ENCODE data around the gene HAL.

Gene HAL

GRCh38 chr12:95996034-95996658 is at the start of gene HAL:
TSS of gene HAL (minus strand) at chr12:95996344. CDS start at chr12:95995910, 434 bp downstream.
- no peak for DNase-seq

DNA sequence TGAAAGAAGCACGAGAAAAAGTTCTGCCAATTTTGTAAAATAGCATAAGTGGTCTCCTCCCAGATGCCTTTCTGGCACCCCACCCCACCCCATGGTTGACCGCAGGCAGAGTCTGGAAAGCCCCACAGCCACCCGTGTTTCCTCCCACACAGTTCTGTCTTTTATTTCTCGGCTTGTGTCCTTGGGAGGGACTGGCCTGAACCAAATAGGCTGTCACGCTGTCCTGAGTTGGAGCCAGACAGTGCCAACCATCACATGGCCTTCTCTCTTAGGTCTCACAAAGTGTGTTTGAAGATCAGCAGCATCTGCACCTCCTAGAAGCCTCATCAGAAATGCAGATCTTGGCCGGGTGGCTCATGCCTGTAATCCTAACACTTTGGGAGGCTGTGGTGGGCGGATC is 49.4 kb upstream of the HAL start:
- DNase-seq = no peak

DNA sequence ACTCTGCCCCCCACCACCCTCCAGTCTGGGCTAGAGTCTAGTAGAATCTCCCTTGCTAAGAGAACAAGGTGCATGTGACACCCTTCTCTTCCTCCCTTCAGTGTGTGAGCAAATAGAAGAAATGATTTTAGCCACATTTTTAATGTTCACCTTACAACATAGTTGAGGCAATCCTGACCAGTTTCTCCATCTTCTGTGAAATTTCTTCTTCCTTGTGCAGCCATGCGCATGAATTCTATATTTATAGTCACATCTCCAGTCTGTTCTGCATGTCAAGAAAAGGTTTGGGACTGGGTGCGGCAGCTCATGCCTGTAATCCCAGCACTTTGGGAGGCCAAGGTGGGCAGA is 48.8 kb upstream of the HAL start:
- DNase-seq = no peak

DNA sequence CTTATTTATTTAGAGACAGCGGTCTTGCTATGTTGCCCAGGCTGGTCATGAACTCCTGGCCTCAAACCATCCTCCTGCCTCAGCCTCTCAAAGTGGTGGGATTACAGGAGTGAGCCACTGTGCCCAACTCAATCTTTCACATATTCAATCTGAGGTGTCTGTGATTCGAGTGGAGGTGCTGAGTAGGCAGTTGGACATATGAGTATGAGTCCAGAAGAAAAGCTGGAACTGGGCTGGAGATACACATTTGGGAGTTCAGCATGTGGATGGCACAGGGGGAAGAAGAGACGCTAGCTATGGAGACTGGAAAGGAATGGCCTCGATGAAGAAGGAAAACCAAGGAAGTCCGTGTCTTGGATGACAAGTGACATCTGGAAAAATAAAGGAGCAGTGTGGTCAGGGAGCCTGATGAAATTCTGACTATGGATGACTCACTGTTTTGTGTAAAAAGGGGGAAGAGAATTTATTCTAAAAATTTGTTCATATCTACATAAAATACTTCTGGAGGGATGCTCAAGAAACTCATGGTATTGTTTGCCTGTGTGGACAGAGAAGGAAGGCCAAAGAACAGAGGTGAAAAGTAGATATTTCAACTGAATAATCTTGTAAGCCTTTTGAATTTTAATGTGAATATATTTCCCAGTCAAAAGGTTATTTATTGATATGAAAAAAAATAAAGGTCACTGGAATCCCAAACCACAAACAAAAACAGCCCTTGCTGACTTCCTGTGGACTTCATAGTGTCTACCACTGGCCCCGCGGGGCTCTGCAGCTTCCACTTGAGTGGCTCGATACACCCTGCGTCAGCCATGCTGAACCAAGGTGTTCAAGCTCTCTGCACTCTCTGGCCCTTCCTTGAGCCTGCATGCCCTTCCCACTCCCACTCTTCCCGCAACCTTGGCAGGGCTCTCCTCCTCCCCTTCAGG is 48.1 kb upstream of the HAL start:
- no peak for DNase-seq

DNA sequence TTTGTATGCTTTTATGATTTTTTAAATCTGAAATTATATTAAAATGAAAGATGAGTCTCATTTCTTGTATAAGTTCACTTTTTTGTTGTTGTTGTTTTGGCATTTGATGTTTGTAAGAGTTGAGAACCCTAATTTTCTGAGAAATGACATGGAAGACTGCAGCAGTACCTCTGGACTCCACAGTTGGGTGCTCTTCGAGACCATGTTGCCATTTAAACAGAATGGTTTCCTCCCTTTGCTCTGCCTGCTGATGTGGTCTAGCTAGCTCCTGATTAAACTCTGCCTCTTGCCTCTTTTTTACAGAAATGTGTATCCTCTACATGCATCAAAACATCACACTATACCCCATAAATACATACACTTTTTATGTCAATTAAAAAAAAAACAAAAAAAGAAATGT is 45.0 kb upstream of the HAL start:
- DNase-seq = no peak

- DNase-seq = no peak
These were observed 44.4 kb upstream of the HAL start for GRCh38 chr12:96040305-96041133.

- no peak for DNase-seq
These were observed 43.4 kb upstream of the HAL start for GRCh38 chr12:96039516-96039915.

DNA sequence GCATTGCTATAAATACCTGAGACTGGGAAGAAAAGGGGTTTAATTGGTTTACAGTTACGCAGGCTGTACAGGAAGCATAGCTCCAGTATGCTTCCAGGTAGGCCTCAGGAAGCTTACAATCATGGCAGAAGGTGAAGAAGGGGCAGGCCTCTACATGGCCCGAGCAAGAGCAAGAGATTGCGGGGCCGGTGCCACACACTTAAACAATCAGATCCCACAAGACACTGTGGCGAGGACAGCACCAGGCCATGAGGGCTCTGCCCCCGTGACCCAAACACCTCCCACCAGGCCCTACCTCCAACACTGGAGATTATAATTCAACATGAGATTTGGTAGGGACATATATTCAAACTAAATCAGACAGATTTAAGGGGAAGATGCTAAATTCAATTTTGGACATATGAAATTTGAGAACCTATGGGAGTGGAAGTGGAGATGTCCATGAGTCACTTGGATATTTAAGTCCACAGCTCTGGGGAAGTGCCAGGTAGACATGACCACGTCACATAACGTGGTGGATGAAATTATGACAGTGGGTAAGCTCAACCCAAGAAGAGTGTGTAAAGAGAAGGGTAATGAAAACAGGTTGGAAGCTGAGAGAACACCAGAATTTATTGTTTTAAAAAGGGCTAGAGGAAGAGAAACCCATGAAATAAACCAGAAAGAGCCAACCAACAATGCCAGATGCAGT is 40.8 kb upstream of the HAL start:
- DNase-seq = no peak

GRCh38 chr12:96035283-96036236 is 39.4 kb upstream of the HAL start, which contains the start of gene LTA4H:
TSS of gene LTA4H (minus strand) at chr12:96035587. CDS start at chr12:96035519, 68 bp downstream.
- DNase-seq = peak; percentile 83 to 93 (median 91)

DNA sequence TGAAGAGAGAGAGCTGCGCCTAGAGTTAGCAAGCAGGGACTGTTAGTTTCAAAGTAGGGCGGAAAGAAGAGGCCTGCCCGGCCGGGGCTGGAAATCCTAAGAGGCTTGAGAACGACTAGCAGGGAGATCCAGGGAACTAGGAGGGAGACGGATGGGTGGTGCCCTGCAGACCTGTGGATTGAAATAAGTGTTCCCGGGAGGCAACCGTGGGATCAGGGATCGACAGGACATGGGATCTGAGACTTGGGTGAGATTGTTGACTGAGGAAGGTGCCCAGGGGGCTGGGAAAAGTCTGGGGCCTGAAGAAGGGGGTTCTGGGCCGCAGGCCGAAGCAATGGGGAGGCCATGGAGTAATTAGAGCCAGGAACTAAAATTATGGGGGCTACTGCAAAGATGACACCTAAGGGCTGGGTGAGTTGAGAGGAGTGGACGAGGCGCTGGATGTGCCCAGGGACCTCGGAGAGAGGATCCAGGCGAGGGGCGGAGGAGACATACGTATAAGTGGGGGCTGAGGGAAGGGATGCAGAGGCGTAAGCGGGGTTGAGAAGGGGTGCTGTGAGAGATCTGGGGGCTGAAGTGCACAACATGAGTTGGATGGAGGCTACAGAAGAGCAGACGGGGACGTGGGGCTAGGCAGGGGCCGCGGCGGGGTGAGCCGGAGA is 38.6 kb upstream of the HAL start:
- DNase-seq = no peak

- DNase-seq = no peak
These were observed 37.6 kb upstream of the HAL start for GRCh38 chr12:96033549-96034389.

DNA sequence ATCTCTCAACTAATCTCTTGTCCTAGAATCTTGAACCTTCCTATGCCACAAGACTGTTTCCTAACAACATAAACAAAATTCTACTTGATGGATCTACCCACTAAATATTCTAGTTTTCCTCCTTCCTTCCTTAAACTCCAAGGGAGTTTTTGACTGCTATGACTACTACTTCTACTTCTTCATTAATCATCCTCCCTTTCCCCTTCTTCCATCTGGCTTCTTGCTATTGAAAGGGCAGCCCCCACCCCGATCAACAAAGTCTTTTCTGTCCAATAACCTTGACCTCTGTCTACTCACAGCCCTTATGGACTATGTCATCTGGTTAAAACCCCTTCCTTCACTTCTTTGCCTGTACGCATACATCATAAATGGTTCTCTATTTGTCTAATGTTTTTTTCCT is 33.7 kb upstream of the HAL start:
- no peak for DNase-seq

- DNase-seq = no peak
These were observed 32.4 kb upstream of the HAL start for GRCh38 chr12:96028538-96028937.

- DNase-seq = no peak
These were observed 30.2 kb upstream of the HAL start for GRCh38 chr12:96026331-96026730.

- DNase-seq = no peak
These were observed 29.4 kb upstream of the HAL start for GRCh38 chr12:96025518-96025917.

DNA sequence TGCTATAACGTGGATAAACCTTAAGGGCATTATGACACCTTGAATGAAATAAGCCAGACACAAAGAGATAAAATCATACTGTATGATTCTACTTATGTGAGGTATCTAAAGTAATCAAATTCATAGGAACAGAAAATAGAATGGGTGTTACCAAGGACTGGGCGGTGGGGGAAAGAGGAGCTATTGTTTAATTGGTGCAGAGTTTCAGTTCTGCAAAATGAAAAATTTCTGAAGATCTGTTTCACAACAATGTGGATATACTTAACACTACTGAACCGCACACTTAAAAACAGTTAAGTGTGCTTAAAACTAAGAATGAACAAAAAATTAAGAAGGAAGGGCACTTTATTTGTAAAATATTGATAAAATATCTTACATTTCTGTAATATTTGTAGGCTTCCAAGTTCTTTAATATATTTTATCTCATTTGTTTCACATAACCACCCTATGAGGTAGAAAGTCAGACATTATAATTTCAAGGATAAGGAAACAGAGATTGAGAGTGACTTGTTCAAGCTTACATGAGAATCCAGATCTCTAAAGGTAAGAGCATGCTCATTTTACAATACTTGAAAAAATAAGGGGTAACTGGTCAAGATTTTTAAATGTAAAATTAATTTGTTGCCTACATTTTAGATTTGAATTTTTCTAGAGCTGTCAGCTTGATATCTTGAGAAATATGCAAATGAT is 24.3 kb upstream of the HAL start:
- DNase-seq = no peak

DNA sequence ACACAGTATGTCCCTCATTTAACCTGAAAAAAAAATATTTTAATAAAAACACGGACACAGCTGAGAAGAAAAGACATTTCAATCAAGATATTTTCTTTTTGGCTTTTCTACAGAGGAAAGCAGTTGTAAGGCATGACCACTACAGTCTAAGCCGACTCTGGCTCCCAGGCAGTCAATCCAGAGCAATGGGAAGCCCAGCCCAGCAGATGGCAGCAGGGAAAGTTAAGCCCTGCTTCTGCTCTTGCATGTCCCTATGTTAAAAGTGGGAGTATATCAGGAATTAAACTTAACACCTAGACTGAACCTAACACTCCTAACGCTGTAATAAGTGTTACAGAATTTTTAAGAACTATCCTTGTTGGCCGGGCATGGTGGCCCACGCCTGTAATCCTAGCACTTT is 19.5 kb upstream of the HAL start:
- DNase-seq = no peak

- DNase-seq = no peak
These were observed 18.9 kb upstream of the HAL start for GRCh38 chr12:96014943-96015599.

- DNase-seq = no peak
These were observed 11.6 kb upstream of the HAL start for GRCh38 chr12:96007729-96008128.
